Hepatocyte (in vitro differentiated cells): ENCODE measurements around the gene PSMG4. TPM values are rescaled to one million over a fixed set of nuclear protein-coding genes. Genes with fewer than 3 reads are reported as not detected.

Source experiments
- DNase-seq: peaks from one replicate; pipeline ENCODE4 v3.0.0-alpha.2; 2016; ENCODE audit warnings: low spot score
- H2AFZ ChIP-seq: fragments of 200-600 bp; sonication (generic); 2 replicates; pipeline ENCODE4 v1.6.0; 2016; ENCODE audit warnings: antibody characterized with exemption, mild to moderate bottlenecking
- H3K27ac ChIP-seq: fragments of 200-600 bp; sonication (generic); 2 replicates; pipeline ENCODE4 v1.5.1; 2016; ENCODE audit warnings: mild to moderate bottlenecking
- H3K27me3 ChIP-seq: fragments of 200-600 bp; sonication (generic); 2 replicates; pipeline ENCODE4 v1.6.1; 2016
- H3K36me3 ChIP-seq: fragments of 200-600 bp; sonication (generic); replicated peaks from 2 replicates; pipeline ENCODE4 v1.5.1; 2016; ENCODE audit warnings: low read depth; ENCODE audit not compliant: insufficient read depth
- H3K4me1 ChIP-seq: fragments of 200-600 bp; sonication (generic); 2 replicates; pipeline ENCODE4 v1.5.1; 2016; ENCODE audit warnings: mild to moderate bottlenecking, moderate library complexity; ENCODE audit not compliant: insufficient read depth
- H3K4me2 ChIP-seq: fragments of 200-600 bp; sonication (generic); 2 replicates; pipeline ENCODE4 v1.6.0; 2016
- H3K4me3 ChIP-seq: fragments of 200-600 bp; sonication (generic); 2 replicates; pipeline ENCODE4 v1.5.1; 2016; ENCODE audit warnings: mild to moderate bottlenecking
- H3K79me2 ChIP-seq: fragments of 200-600 bp; sonication (generic); 2 replicates; pipeline ENCODE4 v1.6.0; 2017; ENCODE audit warnings: mild to moderate bottlenecking
- H3K9me2 ChIP-seq: fragments of 200-600 bp; sonication (generic); replicated peaks from 2 replicates; pipeline ENCODE4 v1.6.0; 2017; ENCODE audit warnings: mild to moderate bottlenecking; ENCODE audit not compliant: insufficient read depth
- H3K9me3 ChIP-seq: fragments of 200-600 bp; sonication (generic); 2 replicates; pipeline ENCODE4 v1.5.1; 2016; ENCODE audit warnings: low read depth, mild to moderate bottlenecking
- H4K20me1 ChIP-seq: fragments of 200-600 bp; sonication (generic); 2 replicates; pipeline ENCODE4 v1.6.0; 2016; ENCODE audit warnings: mild to moderate bottlenecking; ENCODE audit not compliant: insufficient read depth, poor library complexity, severe bottlenecking
- EZH2 ChIP-seq: fragments of 200-600 bp; sonication (generic); IDR thresholded peaks from 2 replicates; pipeline ENCODE4 v1.6.1; 2016; ENCODE audit warnings: antibody characterized with exemption, mild to moderate bottlenecking, borderline replicate concordance
- EZH2phosphoT487 ChIP-seq: fragments of 200-600 bp; sonication (generic); IDR thresholded peaks from one replicate; pipeline ENCODE4 v1.6.1; 2018; ENCODE audit warnings: antibody characterized with exemption, mild to moderate bottlenecking, low read depth, moderate library complexity; ENCODE audit not compliant: unreplicated experiment, severe bottlenecking
- WGBS: methylation state at CpG from one replicate; pipeline ENCODE4 v1.1.6; 2016; ENCODE audit warnings: low lambda C conversion rate; ENCODE audit errors: missing lambda C conversion rate; 5-methylcytosine and 5-hydroxymethylcytosine counted together
- polyA plus RNA-seq: library from polyadenylated mRNA; unstranded; fragments of >200 nt; fragmentation: Nextera tagmentation; extraction: Ambion mirVana; gene quantifications from 2 replicates; pipeline ENCODE4 v1.2.1, GENCODE V29; 2016
- total RNA-seq: library from RNA; depleted of rRNA; stranded (reverse); fragments of >200 nt; gene quantifications from 2 replicates; pipeline ENCODE4 v1.2.3, GENCODE V29; 2014
- TF ChIP-seq, protein P1 (sequence below): fragments of 200-600 bp; sonication (generic); IDR thresholded peaks from 2 replicates; pipeline ENCODE4 v1.5.1; 2016; ENCODE audit warnings: antibody characterized with exemption, mild to moderate bottlenecking; ENCODE audit not compliant: poor library complexity

PSMG4 gene
- total and polyA plus RNA-seq, 2 experiments from 2014 or later: 15.5 to 26.4 TPM

DNA sequence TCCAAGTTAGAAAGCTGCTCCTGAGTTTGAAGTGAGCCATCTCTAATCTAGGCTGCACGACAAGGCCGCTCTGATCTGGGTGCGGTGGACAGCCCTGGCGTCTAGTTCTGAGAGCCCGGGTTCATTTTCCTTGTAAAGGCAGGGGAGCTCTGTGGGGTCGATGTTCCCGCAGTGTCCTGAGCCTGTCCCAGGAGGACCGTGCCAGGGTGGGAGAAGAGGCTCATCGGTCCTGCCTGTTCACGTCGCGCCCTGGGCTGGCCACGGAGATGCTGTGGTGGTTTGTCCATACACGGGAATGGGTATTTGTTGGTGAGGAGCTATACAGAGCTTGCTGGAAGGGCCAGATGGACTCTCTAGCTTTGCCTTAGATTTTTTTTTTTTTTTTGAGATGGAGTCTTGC is 27.0 kb downstream of the PSMG4 start:
- H3K36me3 ChIP-seq: no peaks in the 10 kb centered on the region
- H3K4me3 ChIP-seq: no peak overlapping the region
- no peaks in the 10 kb centered on the region for H3K9me2 ChIP-seq
- 87% methylated on average over 14 of the region's 14 CpGs for WGBS
- no peaks in the 10 kb centered on the region for H3K79me2 ChIP-seq
- H3K9me3 ChIP-seq: no peaks in the 10 kb centered on the region
- TF ChIP-seq, protein P1, sequence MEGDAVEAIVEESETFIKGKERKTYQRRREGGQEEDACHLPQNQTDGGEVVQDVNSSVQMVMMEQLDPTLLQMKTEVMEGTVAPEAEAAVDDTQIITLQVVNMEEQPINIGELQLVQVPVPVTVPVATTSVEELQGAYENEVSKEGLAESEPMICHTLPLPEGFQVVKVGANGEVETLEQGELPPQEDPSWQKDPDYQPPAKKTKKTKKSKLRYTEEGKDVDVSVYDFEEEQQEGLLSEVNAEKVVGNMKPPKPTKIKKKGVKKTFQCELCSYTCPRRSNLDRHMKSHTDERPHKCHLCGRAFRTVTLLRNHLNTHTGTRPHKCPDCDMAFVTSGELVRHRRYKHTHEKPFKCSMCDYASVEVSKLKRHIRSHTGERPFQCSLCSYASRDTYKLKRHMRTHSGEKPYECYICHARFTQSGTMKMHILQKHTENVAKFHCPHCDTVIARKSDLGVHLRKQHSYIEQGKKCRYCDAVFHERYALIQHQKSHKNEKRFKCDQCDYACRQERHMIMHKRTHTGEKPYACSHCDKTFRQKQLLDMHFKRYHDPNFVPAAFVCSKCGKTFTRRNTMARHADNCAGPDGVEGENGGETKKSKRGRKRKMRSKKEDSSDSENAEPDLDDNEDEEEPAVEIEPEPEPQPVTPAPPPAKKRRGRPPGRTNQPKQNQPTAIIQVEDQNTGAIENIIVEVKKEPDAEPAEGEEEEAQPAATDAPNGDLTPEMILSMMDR: no peak
- TF ChIP-seq EZH2 (no peak), EZH2phosphoT487 (no peak)
- no peaks in the 10 kb centered on the region for H3K27me3 ChIP-seq
- H3K4me2 ChIP-seq: no peak overlapping the region
- no peaks in the 10 kb centered on the region for H4K20me1 ChIP-seq
- no peaks in the 10 kb centered on the region for H3K4me1 ChIP-seq
- DNase-seq: no peak
- no peak overlapping the region for H3K27ac ChIP-seq
- H2AFZ ChIP-seq: no peak overlapping the region

DNA sequence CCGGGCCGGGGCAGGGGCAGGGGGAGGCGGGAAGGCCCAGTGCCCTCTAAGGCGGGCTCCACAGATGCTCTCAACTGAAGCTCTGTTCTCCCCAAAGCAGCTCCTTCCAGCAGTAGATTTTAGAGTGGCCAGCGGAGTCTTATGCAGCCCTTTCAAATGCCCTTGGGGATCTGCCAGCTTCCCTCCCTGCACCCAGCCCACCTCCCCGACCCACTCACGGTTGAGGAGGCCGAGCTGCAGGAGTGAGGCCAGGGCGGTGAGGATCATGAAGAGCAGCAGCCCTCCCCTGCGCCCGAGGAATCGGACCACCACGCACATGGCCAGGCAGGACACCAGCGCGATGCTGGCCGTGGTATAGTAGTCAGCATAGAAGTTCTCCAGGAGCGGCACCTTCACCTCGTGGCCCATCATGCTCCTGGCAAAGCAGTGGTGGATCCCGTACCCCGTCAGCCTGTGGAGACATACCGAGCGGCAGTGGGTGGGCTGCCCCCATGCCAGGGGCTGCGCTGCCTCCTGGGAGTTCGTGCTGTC is 28.0 kb downstream of the PSMG4 start:
- Histone ChIP-seq H3K36me3 (no peaks in the 10 kb centered on the region), H3K4me3 (no peak overlapping the region), H3K79me2 (no peaks in the 10 kb centered on the region), H3K4me1 (no peaks in the 10 kb centered on the region), H3K4me2 (no peak overlapping the region), H3K27me3 (no peaks in the 10 kb centered on the region), H2AFZ (no peak overlapping the region), H3K9me3 (no peaks in the 10 kb centered on the region), H3K9me2 (no peaks in the 10 kb centered on the region), H3K27ac (no peak overlapping the region), H4K20me1 (no peaks in the 10 kb centered on the region)
- 98% methylated on average over 22 of the region's 24 CpGs for WGBS
- DNase-seq: no peak
- TF ChIP-seq, protein P1: no peak
- no peak for TF ChIP-seq EZH2phosphoT487
- no peak for TF ChIP-seq EZH2

DNA sequence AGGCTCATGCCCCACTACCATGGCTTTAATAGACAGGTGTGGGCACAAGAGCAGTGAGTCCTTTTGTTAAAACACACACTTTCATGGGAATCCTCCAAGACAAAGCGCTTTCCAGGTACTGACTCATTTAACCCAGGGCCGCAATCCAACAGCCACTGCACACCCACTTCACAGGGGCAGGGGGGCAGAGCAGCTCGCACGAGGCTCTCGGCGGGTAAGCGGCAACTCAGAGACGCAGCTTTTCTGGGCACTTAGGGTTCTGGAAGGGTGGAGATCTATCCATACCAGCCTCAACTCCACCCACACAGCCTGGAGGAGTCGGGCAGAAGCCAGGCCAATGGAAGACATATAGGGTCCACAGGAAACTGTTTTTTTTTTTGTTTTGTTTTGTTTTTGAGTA is 28.6 kb downstream of the PSMG4 start:
- no peak for DNase-seq
- Histone ChIP-seq H3K79me2 (no peaks in the 10 kb centered on the region), H3K4me1 (no peaks in the 10 kb centered on the region), H2AFZ (no peak overlapping the region), H3K27me3 (no peaks in the 10 kb centered on the region), H3K9me2 (no peaks in the 10 kb centered on the region), H3K27ac (no peak overlapping the region), H3K4me2 (no peak overlapping the region), H3K36me3 (no peaks in the 10 kb centered on the region), H3K4me3 (no peak overlapping the region), H4K20me1 (no peaks in the 10 kb centered on the region), H3K9me3 (no peaks in the 10 kb centered on the region)
- WGBS: 86% methylated on average over 9 of the region's 9 CpGs
- TF ChIP-seq EZH2phosphoT487 (no peak), EZH2 (no peak)
- TF ChIP-seq, protein P1: no peak

DNA sequence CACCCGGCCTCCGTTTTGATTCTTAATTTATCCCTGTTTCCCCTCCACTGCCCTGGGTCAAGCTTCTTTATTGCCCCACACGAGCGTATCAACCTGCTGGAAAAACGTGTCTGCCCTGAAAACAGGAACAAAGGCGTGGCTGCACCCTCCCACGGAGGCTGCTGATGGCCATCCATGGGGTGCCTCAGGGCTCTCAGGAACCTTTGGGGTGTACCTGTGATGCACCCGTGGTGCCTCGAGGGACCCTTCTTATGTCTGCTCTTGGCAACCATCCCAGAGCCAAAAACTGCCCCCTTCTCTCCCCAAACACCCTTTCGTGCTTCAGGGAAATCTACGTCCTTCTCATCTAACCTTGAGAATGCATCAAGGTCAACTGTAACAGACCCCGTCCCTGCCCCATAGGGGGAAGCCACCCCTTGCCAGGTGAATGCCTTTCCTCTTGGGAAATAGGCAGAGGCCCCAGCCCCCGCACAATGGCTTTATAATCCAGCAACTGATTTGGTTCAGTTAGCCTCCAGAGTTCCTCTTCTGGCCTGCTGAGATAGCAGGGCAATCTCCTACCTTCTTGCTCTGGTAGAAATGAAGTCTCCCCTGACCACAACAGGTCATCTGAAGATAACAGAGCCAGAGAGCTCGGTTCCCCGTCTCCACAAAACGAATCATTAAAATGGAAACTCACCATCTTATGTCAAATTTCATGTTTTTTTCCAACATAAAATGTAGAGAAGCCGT is 29.4 kb downstream of the PSMG4 start:
- no peaks in the 10 kb centered on the region for H3K79me2 ChIP-seq
- no peak overlapping the region for H2AFZ ChIP-seq
- WGBS: 92% methylated on average over 17 of the region's 17 CpGs
- no peaks in the 10 kb centered on the region for H3K4me1 ChIP-seq
- no peaks in the 10 kb centered on the region for H3K27me3 ChIP-seq
- no peak overlapping the region for H3K27ac ChIP-seq
- no peaks in the 10 kb centered on the region for H3K36me3 ChIP-seq
- DNase-seq: no peak
- no peak overlapping the region for H3K4me2 ChIP-seq
- no peak overlapping the region for H3K4me3 ChIP-seq
- H3K9me3 ChIP-seq: no peaks in the 10 kb centered on the region
- TF ChIP-seq EZH2phosphoT487 (no peak), EZH2 (no peak)
- TF ChIP-seq, protein P1: no peak
- H4K20me1 ChIP-seq: no peaks in the 10 kb centered on the region
- H3K9me2 ChIP-seq: no peaks in the 10 kb centered on the region
